GM19351 (cell line): ENCODE results near the gene MS4A6E.

Experiments
- ATAC-seq: cut with Tn5 transposase; IDR thresholded peaks from one replicate; pipeline ENCODE4 v1.9.1; 2021; ENCODE audit warnings: mild to moderate bottlenecking, moderate library complexity; ENCODE audit not compliant: unreplicated experiment

Gene MS4A6E

DNA sequence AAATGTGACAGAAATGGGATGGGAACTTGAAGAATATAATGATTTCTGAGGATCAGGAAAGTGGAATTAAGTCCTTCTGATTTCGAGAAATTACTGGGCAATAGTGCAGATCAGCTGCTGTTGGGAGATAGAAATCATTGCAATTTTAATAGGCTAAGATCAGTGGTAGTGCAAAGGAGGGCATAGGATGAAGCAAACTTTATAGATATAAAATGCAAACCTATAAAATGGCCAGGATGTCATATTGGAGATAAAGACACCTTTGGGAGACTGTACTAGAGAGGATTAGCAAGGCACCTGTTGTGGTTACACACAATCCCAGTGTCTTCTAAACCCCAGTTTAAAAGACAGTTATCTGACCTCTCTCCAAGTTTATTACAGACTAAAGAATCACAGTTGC, 44.8 kb downstream of the MS4A6E start:
- no peak for ATAC-seq

DNA sequence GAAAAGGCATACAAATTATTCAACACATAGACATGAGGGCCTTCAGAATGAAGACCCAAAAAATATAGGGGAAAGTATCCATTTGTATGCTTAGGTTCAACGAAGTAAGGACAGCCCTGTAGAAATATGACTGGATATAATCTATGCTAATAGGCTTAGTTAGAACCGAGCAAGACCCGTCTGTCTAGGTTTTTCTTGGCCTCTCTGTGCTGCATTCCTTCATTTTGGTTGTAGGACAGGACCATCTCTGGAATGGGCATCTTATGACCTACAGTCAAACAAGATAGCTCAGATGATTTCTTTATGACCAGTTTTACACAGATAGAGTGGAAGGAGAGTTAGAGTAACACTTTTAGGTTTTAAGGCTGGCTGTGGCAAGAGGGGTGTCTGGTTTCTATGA, 45.7 kb downstream of the MS4A6E start:
- ATAC-seq, result no peak

DNA sequence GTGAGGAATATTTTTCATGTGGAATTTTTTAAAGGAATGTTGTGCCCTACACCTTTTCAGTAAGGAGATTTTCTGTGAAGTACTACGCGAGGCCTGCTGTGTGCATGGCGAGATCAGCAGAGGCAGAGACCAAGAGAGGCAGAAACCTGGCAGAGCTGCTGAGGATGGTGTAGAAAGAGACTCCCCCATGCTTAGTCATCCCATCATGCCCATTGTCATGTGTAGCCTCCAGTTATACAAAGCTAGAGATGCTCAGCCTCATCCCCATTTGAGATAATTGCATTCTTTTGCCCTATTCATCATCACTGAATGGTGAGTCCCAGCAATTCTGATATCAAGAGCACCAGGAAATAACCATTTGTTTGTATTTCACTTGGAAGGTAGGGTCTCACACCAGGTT, 48.3 kb downstream of the MS4A6E start:
- ATAC-seq, result no peak

DNA sequence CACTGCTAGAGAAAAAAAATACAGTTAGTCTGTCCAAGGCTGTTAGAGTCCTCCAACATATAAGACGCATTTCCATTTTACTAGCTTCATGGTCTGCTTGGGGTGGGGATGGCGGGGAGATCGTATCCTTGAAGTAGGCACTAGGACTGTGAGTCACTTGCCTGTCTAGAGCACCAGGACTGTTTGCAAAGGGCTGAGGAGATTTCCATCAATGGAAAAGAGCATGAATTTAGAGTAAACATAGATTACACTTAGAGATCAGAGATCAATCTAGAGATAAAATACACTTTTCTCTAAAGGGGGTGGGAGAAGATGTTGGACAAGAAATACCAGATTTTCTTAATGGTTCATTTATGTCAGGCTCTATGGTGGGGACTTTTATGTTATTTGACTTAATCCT, 49.5 kb downstream of the MS4A6E start:
- no peak for ATAC-seq

DNA sequence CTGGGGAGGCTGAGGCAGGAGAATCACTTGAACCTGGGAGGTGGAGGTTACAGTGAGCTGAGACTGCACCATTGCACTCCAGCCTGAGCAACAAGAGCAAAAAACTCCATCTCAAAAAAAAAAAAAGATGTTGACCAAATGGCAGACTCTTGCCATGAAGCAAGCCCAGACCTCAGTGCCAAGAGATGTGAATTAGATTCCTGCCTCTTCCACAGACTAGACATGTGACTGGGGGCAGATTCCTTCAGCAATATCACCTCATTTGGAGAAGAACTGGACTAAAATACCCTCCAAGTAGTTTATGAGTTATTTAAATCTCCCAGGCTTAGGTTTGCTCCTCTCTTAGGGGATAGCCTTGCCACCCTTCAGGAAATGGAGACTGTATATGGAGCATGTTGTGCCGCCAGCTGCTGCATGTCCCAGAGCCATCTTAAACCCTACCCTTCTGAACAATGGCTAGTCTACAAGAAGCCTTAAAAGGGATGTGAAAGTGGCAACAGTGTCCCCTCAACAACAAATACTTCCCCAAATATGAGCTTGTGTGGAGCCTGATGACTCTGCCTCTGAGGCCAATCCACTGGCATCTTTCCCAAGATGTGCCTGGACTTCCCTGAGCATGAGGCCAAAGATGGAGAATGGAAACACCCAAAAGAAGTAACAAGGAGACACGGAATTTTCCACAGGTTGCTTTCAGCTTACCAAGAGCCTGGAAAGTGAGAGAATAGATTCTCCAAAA, 50.5 kb downstream of the MS4A6E start:
- ATAC-seq, result peak; percentile 70

DNA sequence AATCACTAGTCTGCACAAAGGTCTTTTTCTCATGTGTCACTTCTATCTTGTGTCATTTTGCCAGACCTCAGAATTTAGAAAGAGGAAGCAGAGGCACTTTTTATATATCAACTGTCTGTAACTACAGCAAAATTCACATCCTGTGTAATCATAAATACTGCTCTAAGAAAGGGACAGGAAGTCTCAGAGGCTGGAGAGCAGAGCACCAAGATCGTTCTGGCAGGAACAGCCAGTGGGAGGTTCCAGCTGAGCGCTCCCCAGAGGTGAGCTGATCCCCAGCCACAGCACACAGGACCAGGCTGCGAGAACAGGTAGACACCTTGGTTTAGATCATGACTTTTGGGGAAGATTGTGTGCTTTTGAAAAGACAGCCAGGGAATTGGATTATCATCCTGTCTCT, 51.3 kb downstream of the MS4A6E start, which contains the start of gene MS4A7:
TSS of gene MS4A7 (plus strand) at position 179 of the 400 bp plus-strand sequence. CDS start 4,610 bp downstream, outside the sequence.
- peak; percentile 89 for ATAC-seq

DNA sequence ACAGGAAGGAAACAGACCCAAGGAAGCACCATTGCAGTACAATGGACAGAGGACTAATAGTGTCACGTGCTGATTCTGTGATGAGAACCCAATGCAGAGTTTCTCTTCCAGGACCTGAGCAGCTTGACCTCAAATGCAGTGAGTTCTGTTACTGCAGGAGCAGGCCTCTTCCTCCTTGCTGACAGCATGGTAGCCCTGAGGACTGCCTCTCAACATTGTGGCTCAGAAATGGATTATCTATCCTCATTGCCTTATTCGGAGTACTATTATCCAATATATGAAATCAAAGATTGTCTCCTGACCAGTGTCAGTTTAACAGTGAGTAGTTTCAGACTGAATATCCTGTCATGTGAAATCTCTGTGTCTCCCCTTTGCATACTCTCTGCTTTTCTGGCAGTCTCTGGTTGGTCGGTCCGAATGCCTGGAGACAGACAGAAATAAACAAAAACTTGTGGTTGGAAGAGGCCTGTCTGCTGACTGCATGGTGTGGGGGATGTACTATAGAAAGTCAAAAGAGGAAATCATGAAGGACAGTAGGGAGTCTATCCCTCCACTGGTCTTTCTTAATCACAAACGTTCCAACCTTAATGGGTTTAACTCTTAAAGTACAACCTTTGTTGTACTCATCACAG, 62.3 kb downstream of the MS4A6E start:
- ATAC-seq, result peak; percentile 95

DNA sequence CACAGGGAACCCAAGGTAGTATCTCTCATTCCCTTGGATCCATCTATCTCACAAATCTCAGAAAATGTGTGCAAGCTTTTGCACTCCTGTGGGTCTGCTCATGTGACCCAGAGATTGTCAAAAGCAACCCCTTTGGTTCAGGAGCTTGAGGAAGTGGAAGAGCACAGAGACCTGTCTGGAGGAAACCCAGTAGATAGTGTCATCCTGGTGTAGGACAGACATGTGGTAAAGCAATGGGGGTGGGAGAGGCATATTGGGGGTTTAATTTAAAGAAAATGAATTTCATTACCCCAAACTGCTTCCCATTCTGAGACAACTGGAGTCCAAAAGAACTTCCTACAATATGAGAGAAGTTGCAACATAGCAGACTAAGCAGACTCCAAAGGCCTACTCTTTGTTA, 63.4 kb downstream of the MS4A6E start:
- ATAC-seq, result no peak
